HG03060 (cell line): ENCODE measurements around the gene PIAS4.

Experiments
- ATAC-seq: cut with Tn5 transposase; IDR thresholded peaks from one replicate; pipeline ENCODE4 v1.9.1; 2021; ENCODE audit warnings: low read depth, moderate number of reproducible peaks; ENCODE audit not compliant: unreplicated experiment

The PIAS4 gene

DNA sequence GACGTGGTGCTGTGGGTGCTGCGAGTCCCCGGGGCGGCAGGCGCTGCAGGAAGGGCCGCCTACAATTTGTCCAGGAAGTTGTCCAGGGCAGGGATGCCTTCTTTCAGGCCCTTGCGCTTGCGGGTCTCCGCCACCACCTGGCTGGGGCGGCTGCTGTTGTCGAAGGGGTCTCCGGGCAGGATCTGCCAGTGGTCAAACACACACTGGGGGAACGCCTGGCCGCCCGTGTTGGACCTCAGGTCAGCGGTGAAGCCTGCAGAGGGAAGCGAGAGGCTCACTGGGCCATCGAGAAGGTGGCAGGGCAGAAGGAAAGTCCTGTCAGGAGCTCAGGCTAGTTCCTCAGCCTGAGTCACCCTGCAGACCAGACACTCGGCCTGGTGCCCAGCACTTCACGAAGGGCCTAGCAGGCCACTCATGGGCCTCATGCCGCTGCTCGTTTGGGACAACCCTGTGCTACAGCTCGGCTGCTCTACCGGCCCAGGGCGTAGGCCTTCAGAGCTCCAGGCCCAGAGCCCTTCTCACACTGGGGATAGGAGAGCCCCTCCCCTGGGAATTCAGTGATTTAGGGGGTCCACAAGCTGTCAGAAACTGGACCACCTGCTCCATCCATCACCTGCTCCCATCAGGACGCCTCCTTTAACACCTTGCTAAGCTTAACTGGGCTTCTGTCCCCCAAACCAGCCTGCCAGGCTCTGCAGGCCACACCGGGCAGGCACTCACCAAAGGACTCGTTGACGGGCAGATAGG is 30.9 kb upstream of the PIAS4 start:
- no peak for ATAC-seq

DNA sequence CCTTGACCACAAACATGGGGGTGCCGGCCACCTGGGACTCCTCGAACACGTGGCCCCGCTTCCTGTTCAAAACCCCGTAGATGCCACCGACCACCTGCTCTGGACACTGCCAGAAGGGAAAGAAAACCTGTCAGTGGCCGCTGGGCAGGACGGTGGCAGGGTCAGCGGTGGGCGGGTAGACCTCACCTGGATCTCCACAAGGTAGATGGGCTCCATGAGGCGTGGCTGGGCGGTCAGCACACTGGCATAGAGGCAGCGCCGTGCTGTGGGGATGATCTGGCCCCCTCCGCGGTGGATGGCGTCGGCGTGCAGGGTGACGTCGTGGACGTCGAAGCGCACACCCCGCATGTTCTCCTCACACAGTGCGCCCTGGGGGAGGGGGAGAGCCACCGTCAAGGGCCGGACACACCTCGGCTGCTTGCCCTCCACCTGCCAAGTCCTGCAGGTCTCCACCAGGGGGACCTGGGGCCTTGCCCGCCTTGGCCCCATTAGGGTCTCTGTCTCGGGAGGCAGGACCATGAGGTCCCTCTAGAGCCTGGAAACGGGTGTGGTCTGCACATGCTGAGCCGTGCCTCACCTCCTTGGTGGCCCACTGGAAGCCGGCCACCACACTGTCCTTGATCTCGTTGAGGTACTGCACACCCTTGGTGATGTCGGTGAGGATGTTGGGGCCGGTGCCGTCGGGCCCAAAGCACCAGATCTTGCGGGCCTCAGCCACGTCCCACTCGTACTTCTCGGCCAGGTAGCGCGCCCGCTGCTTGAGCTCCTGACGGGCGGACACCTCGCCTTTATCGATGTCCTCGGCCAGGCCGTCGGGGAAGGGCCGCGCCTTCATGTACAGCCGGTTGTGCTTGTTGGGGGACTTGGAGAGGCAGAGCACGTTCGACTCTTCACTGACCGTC is 30.0 kb upstream of the PIAS4 start:
- no peak for ATAC-seq

GRCh38 chr19:3978145-3978544 is 29.4 kb upstream of the PIAS4 start:
- ATAC-seq = no peak

GRCh38 chr19:3979289-3979673 is 28.3 kb upstream of the PIAS4 start:
- ATAC-seq = no peak

GRCh38 chr19:3979674-3980352 is 27.7 kb upstream of the PIAS4 start:
- ATAC-seq = no peak

GRCh38 chr19:3980353-3981251 is 26.9 kb upstream of the PIAS4 start:
- no peak for ATAC-seq

DNA sequence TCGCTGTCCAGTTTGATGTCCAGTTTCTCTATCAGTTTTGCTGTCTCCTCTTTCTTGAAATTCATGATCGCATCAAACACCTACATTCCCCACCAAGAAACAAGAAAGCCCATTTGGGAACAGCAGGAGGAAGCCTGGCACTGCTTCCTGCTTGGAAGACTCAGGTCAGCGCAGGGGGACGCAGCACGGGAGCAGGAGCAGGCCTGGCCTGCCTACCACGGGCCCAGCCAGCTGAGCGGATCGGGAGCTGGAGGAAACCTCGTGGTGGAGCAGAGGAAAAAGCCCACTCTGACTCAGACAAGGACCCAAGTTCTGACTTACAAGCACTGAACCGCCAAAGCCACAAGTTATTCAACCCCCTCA is 26.2 kb upstream of the PIAS4 start:
- ATAC-seq = no peak

DNA sequence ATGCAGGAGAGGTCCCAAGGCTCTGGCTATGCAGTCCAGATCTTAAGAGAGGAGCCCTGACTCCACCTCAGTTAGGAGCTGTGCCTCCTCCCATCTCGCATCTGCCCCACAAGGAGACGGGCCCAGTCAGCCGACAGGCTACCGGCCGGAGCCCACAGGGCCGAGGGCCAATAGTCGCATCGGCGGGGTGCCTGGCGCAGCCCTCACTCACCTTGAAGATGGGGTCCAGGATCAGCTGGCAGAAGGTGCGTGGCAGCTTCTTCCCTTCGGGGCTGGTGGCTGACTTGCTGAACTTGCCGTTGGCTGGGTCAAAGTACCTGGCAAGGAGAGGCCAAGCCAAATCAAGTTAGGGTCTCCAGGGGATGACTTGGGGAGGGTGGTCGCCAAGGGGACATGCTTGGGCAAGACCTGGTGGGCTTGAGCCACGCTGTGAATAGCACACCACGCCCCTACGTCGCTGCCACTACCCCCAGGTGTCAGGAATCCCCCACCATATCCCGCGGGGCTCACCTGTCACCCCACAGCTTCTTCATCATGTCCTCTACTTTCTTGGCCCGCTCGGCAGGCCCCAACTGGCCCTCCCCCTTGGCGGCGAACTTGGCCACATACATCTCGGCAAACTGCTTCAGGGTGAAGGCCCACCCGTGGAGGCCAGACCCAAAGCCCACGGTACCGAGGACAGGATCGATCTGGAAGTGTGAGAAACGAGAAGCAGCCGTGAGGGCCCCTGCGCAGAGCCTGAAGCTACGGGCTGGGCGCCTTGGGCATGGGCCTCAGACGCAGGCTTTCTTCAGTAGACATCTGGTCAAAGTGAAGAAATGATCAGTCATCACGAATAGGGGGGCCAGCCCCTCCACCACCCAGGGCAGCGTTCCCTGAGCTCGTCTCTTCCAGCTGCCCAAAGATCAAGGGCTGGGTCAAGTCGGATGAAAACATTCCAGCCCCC is 25.5 kb upstream of the PIAS4 start:
- no peak for ATAC-seq

GRCh38 chr19:3982701-3983541 is 24.6 kb upstream of the PIAS4 start:
- no peak for ATAC-seq

DNA sequence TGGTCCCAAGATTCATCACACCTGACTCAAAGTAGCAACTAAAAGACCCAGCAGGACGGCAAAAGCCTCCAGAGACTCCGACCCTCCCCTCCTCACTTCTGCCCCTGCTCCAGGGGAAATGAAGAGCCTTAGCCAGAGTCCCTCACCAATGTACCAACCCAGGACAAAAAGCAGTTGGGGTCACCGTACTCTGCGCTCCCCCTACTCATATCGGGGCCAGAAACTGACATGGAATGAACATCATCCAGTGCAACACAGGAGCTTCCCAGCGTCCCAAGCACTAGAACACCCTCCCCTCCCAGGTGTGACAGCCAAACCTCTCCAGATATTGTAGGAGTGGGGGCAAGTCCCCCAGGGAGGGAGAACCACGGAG is 24.0 kb upstream of the PIAS4 start:
- no peak for ATAC-seq

DNA sequence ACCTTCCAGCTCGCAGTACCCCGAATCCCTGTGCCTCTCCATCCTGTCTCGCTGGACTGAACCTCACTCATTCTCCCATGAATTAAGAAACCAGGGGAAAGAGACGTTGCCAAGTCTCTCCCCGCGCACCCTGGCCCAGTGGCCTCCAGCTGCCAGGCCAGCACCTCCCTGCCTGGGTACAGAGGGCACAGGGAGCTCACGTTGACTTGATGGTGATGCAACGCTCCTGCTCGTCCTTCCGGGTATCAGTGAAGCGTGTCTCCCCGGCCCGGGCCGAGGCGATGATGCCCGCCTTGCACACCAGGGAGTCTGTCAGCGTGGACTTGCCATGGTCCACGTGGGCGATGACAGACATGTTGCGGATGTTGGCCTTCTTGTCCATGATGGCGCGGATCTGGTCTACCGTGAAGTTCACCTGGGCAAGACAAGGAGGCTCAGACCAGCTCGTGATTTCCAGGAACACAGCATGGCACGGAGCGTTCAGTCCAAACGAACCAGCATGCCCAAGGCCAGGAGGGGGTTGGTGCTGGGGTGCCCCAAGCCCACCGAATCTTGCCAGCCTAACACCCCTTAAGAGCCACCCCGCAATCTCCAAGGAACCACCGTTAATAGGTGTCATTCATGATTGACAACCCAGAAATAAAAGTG is 23.5 kb upstream of the PIAS4 start:
- no peak for ATAC-seq

GRCh38 chr19:3984584-3984907 is 23.0 kb upstream of the PIAS4 start:
- ATAC-seq = no peak

DNA sequence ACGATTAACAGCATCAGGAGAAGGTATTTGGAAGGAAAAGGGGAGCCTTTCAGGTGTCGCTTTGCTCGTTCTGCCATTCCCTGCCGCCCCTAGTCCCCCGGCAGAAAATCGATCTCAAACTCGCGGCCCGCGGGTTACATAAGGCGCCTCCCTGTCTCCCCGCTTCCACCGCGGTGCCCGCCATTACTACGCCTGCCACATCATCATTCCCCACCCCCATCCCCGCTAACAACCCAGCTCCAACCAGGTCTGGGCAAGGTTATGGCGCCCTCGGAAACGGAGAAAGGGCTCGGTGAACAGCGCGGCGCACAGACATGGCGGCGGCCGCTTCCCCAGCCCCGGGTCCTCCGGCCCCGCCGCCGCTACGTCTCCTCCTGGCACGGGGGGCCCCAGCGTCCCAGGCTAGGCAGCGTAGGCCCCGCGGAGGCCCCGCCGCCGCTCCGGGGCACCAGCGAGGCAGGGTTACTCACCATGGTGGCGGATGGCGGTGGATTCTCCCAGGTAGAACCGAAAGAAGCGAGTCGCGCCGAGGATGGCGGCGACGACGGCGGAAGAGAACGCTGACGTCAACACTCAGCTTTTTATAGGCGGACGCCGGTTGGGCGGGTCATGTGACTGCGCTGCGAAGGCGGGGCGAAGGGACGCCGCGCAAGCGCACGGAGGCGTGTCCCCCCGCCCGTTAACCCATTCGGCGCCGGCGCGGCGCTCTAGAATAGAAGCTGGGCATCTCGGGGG is 22.5 kb upstream of the PIAS4 start, which contains the start of gene EEF2:
TSS of gene EEF2 (minus strand) at position 556 of the 735 bp plus-strand sequence. CDS start at position 473, 83 bp downstream.
- ATAC-seq = no peak

- ATAC-seq = no peak
Observed at GRCh38 chr19:3985643-3986259, 21.8 kb upstream of the PIAS4 start.

- ATAC-seq = no peak
Observed at GRCh38 chr19:3986260-3987041, 21.1 kb upstream of the PIAS4 start.
